Measurements from ENCODE around the gene KIR2DL4.
"Not testable (repeated sequence)": the region's sequence is repeated elsewhere in the genome, so short reads cannot be mapped to it uniquely, and the experiment has no call there.

DNA sequence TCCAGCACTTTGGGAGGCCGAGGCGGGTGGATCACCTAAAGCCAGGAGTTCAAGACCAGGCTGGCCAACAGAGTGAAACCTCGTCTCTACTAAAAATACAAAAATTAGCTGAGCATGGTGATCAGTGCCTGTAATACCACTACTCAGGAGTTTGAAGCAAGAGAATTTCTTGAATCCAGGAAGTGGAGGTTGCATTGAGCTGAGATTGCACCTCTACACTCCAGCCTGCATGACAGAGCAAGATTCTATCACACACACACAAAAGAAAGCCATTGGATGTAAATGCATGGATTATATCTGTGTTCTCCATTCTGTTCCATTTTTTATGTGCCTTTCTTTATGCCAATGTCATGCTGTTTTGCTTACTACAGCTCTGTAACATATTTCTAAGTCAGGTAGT lies 55.1 kb downstream of the KIR2DL4 start:
- TF ChIP-seq POLR2A, EP300, POLR2AphosphoS5 (IDR thresholded peaks at IDR 0.05): not testable (repeated sequence)
- TF ChIP-seq, protein P1, sequence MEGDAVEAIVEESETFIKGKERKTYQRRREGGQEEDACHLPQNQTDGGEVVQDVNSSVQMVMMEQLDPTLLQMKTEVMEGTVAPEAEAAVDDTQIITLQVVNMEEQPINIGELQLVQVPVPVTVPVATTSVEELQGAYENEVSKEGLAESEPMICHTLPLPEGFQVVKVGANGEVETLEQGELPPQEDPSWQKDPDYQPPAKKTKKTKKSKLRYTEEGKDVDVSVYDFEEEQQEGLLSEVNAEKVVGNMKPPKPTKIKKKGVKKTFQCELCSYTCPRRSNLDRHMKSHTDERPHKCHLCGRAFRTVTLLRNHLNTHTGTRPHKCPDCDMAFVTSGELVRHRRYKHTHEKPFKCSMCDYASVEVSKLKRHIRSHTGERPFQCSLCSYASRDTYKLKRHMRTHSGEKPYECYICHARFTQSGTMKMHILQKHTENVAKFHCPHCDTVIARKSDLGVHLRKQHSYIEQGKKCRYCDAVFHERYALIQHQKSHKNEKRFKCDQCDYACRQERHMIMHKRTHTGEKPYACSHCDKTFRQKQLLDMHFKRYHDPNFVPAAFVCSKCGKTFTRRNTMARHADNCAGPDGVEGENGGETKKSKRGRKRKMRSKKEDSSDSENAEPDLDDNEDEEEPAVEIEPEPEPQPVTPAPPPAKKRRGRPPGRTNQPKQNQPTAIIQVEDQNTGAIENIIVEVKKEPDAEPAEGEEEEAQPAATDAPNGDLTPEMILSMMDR (IDR thresholded peaks at IDR 0.05), result not testable (repeated sequence)
